Measurements from ENCODE around the gene RAMP1.

GRCh38 chr2:237894986-237895543, 35.6 kb downstream of the RAMP1 start:
- TF ChIP-seq CTCF (IDR thresholded peaks at IDR 0.05; ENCODE audit: poor library complexity) (no peak), EZH2phosphoT487 (IDR thresholded peaks at IDR 0.05; ENCODE audit: low read depth, severe bottlenecking, unreplicated experiment) (no peak)

Data from hepatocyte (in vitro differentiated cells).